Upper lobe of left lung (tissue), 6 donors: Measurements from ENCODE around the gene PTPN12. TPM values are rescaled to one million over a fixed set of nuclear protein-coding genes. Genes with fewer than 3 reads are reported as not detected.
A peak's percentile ranks its signal among the peaks of the same experiment; 100 is the strongest.
"Not testable (repeated sequence)": the region's sequence is repeated elsewhere in the genome, so short reads cannot be mapped to it uniquely, and the experiment has no call there.

Experiments
- ATAC-seq, 2 donors: fragments of 200-7000 bp; cut with Tn5 transposase; one replicate each; pipeline ENCODE4 v1.9.1; 2022; ENCODE audit warnings: mild to moderate bottlenecking in 2 of 2, moderate library complexity in 2 of 2; ENCODE audit not compliant: low FRiP score in 2 of 2
- DNase-seq, 2 donors: peaks; one replicate each; pipeline ENCODE4 v3.0.0-alpha.2; 2019 to 2020
- H3K27ac ChIP-seq, 4 donors: fragments of 200-600 bp; sonication (generic); one replicate each; pipeline ENCODE4 v1.5.1; 2016 to 2019
- H3K27me3 ChIP-seq, 4 donors: fragments of 200-600 bp; sonication (generic); one replicate each; pipeline ENCODE4 v1.5.1; 2017 to 2019
- H3K36me3 ChIP-seq, 4 donors: fragments of 200-600 bp; sonication (generic); one replicate each; pipeline ENCODE4 v1.5.1; 2016 to 2019
- H3K4me1 ChIP-seq, 4 donors: fragments of 200-600 bp; sonication (generic); one replicate each; pipeline ENCODE4 v1.5.1; 2018 to 2019
- H3K4me3 ChIP-seq, 4 donors: fragments of 200-600 bp; sonication (generic); one replicate each; pipeline ENCODE4 v1.5.1; 2017 to 2019; ENCODE audit warnings: mild to moderate bottlenecking in 2 of 4, moderate library complexity in 1 of 4
- H3K9me3 ChIP-seq, 4 donors: fragments of 200-600 bp; sonication (generic); one replicate each; pipeline ENCODE4 v1.5.1; 2018 to 2019
- EP300 ChIP-seq, 4 donors: sonication (generic); formaldehyde crosslinking; IDR thresholded peaks; one replicate each; pipeline ENCODE4 v1.5.1; 2017; ENCODE audit warnings: antibody characterized with exemption in 4 of 4, control low read depth in 2 of 4
- POLR2A ChIP-seq, 4 donors: fragments of 450-650 bp; IDR thresholded peaks; one replicate each; pipeline ENCODE4 v1.5.1; 2016 to 2017; ENCODE audit warnings: antibody characterized with exemption in 4 of 4, mild to moderate bottlenecking in 2 of 4
- POLR2AphosphoS5 ChIP-seq, 2 donors: sonication (generic); formaldehyde crosslinking; IDR thresholded peaks; one replicate each; pipeline ENCODE4 v1.5.1; 2017; ENCODE audit warnings: antibody characterized with exemption in 2 of 2
- WGBS, 2 donors: methylation state at CpG; one replicate each; pipeline ENCODE4 v1.1.5; 2017 to 2018; 5-methylcytosine and 5-hydroxymethylcytosine counted together
- total RNA-seq, 6 donors: library from RNA; depleted of rRNA in 4 of 6; stranded (reverse); fragments of >200 nt in 4 of 6; gene quantifications; one replicate each; pipeline versions ENCODE4 v1.1.0 to v1.2.1, GENCODE V29; 2016 to 2021
- TF ChIP-seq, protein P1 (sequence below), 6 experiments: fragments of 450-650 bp in 4 of 6; fragments of 200-600 bp in 2 of 6; sonication (generic) in 2 of 6; IDR thresholded peaks; one replicate each; pipeline ENCODE4 v1.5.1; 2016 to 2019; ENCODE audit warnings: antibody characterized with exemption in 6 of 6
- donor health status: DM: no; HTN: no; CAD: no; lungs with moderate emphysema.
- donor health status: DM: no; HTN: yes; CAD: no; lungs with severe emphysema.

Gene PTPN12
- total RNA-seq, 6 donors from 2014 or later: 104 to 211 (median 136) TPM

DNA sequence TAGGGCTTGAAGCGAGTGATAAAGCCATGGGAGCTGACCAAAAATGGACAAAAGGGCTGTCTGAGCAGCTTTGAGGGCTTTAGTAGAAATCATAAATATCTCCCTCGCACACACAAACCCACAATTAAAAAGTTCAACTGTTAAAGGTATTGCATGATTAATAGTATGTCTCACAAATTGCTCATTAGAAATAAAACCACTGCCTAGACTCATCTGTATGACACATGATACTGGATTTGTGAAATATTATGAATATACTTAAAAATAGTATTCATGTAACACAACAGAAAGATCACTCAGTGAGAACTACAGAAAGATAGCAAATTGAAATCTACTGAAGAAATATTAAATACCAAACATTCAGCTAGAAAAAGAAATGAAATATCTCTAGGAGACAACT, 11.9 kb upstream of the PTPN12 start:
- Histone ChIP-seq H3K27me3 (no peaks in the 10 kb centered on the region), H3K4me1 (peaks cover 0 to 3% (median 0%) of the 10 kb centered on the region in 4 donors), H3K27ac (no peak overlapping the region), H3K4me3 (no peak overlapping the region), H3K9me3 (no peaks in the 10 kb centered on the region), H3K36me3 (no peaks in the 10 kb centered on the region)
- TF ChIP-seq POLR2A (IDR thresholded peaks at IDR 0.05) (no peak), EP300 (IDR thresholded peaks at IDR 0.05) (no peak), POLR2AphosphoS5 (IDR thresholded peaks at IDR 0.05) (no peak)
- TF ChIP-seq, protein P1, sequence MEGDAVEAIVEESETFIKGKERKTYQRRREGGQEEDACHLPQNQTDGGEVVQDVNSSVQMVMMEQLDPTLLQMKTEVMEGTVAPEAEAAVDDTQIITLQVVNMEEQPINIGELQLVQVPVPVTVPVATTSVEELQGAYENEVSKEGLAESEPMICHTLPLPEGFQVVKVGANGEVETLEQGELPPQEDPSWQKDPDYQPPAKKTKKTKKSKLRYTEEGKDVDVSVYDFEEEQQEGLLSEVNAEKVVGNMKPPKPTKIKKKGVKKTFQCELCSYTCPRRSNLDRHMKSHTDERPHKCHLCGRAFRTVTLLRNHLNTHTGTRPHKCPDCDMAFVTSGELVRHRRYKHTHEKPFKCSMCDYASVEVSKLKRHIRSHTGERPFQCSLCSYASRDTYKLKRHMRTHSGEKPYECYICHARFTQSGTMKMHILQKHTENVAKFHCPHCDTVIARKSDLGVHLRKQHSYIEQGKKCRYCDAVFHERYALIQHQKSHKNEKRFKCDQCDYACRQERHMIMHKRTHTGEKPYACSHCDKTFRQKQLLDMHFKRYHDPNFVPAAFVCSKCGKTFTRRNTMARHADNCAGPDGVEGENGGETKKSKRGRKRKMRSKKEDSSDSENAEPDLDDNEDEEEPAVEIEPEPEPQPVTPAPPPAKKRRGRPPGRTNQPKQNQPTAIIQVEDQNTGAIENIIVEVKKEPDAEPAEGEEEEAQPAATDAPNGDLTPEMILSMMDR (IDR thresholded peaks at IDR 0.05): no peak
- ATAC-seq (no peak), DNase-seq (no peak)
- 79 to 95% methylated on average over 2 of the region's 2 CpGs for WGBS, 2 donors

DNA sequence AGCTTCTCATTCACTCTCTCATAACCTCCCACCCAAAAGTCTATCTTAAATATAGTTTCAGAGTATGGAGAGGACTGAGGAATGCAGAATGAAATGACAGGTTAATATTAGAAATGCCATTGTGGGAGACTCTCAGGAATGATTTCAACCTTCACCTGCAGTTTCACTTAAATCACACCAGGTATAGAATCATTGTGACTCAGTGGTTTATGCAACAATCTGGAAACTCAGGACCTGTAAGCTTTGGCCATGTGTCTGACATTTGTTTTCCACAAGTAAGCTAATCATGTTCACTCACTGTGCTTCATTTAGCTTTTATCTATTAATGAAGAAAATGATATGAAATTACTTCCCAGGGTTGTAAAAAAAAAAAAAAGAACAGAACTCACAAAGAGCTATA, 8.7 kb upstream of the PTPN12 start:
- no peak for TF ChIP-seq POLR2AphosphoS5 (IDR thresholded peaks at IDR 0.05)
- no peak for TF ChIP-seq POLR2A (IDR thresholded peaks at IDR 0.05)
- no peak overlapping the region for H3K4me3 ChIP-seq
- DNase-seq (no peak), ATAC-seq (no peak)
- no peaks in the 10 kb centered on the region for H3K36me3 ChIP-seq
- no peaks in the 10 kb centered on the region for H3K9me3 ChIP-seq
- H3K27ac ChIP-seq: no peak overlapping the region
- H3K27me3 ChIP-seq: no peaks in the 10 kb centered on the region
- peaks cover 0 to 3% (median 0%) of the 10 kb centered on the region in 4 donors for H3K4me1 ChIP-seq

DNA sequence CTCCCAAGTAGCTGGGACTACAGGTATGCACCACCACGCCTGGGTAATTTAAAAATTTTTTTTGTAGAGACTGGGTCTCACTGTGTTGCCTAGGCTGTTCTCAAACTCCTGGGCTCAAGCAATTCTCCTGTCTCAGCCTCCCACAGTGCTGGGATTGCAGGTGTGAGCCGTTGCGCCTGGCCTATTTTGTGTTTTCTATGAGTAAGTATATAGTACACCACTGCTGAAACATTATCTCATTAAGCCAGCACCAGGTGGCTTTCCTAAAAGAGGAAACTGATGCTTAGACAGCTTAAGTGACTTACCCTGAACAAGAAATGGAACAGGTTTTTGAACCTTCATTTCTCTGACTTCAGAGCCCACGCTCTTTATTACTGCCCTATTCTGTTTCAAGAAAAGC, 7.8 kb upstream of the PTPN12 start:
- WGBS, 2 donors: 83 to 95% methylated on average over 4 of the region's 4 CpGs
- H3K27ac ChIP-seq: no peak overlapping the region
- no peaks in the 10 kb centered on the region for H3K36me3 ChIP-seq
- H3K27me3 ChIP-seq: no peaks in the 10 kb centered on the region
- no peak for TF ChIP-seq POLR2A (IDR thresholded peaks at IDR 0.05)
- TF ChIP-seq POLR2AphosphoS5 (IDR thresholded peaks at IDR 0.05): no peak
- TF ChIP-seq EP300 (IDR thresholded peaks at IDR 0.05): no peak
- TF ChIP-seq, protein P1 (IDR thresholded peaks at IDR 0.05): no peak
- DNase-seq: no peak
- no peak for ATAC-seq
- no peak overlapping the region for H3K4me3 ChIP-seq
- H3K9me3 ChIP-seq: no peaks in the 10 kb centered on the region
- no peaks in the 10 kb centered on the region for H3K4me1 ChIP-seq

DNA sequence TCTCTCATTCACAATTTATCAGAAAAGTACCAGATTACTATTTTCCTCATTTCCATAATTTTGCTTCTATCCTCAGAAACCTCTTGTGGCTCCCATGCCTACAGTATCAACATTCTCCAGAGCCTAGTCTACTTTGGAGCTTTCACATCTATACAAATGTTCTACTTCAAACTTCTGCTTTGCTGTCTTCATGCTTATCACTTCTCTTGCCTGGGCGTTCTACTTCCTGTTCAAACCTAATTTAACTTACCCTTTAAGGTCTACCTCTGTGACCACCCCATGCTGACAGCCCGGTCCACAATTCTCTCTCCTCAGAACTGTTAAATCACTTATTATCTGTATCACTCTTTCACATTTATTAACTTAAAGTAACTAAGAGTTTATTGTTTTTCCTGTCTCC, 6.1 kb upstream of the PTPN12 start:
- ATAC-seq: no peak
- H3K27me3 ChIP-seq: no peaks in the 10 kb centered on the region
- H3K36me3 ChIP-seq: no peaks in the 10 kb centered on the region
- 43 to 45% methylated on average over 2 of the region's 2 CpGs for WGBS, 2 donors
- peaks cover 0 to 2% (median under 1%) of the 10 kb centered on the region in 4 donors for H3K4me1 ChIP-seq
- H3K9me3 ChIP-seq: no peaks in the 10 kb centered on the region
- H3K27ac ChIP-seq: no peak overlapping the region
- TF ChIP-seq POLR2AphosphoS5 (IDR thresholded peaks at IDR 0.05) (no peak), POLR2A (IDR thresholded peaks at IDR 0.05) (no peak)
- no peak for DNase-seq
- no peak overlapping the region for H3K4me3 ChIP-seq

DNA sequence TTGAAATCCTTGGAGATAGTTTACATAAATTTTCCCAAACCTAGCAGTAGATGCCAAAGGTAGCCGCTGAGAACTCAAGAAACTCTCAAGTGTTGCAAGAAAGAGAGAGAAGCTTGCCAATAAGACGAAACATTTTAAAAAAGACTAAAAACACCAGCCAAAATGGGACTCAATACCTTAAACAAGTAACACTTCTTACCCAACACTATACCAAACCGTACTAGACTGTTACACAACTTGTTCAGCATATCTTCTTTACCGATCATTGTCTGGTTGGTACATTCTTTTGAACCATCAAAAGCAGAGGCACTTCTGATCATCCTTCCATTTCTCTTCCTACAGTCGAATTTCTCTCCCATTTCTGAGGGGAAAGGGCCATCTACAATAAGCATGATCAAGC, 4.8 kb upstream of the PTPN12 start:
- no peaks in the 10 kb centered on the region for H3K36me3 ChIP-seq
- WGBS, 2 donors: 61 to 66% methylated on average over 5 of the region's 5 CpGs
- H3K27me3 ChIP-seq: no peaks in the 10 kb centered on the region
- no peak for DNase-seq
- peaks cover 0 to 5% (median 2%) of the 10 kb centered on the region in 4 donors for H3K4me1 ChIP-seq
- no peak for ATAC-seq
- H3K9me3 ChIP-seq: no peaks in the 10 kb centered on the region
- H3K27ac ChIP-seq: no peak overlapping the region
- no peak for TF ChIP-seq EP300 (IDR thresholded peaks at IDR 0.05)
- TF ChIP-seq POLR2A (IDR thresholded peaks at IDR 0.05): no peak
- TF ChIP-seq, protein P1 (IDR thresholded peaks at IDR 0.05): no peak
- no peak for TF ChIP-seq POLR2AphosphoS5 (IDR thresholded peaks at IDR 0.05)
- no peak overlapping the region for H3K4me3 ChIP-seq

DNA sequence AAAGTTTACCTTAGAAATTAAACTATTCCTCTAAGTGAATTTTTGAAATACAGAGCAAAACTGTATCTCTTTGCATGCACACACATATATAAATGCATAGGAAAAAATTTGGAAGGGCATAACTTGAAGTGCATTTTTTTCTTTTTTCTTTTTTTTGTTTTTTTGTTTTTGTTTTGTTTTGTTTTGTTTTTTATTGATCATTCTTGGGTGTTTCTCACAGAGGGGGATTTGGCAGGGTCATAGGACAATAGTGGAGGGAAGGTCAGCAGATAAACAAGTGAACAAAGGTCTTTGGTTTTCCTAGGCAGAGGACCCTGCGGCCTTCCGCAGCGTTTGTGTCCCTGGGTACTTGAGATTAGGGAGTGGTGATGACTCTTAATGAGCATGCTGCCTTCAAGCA, 4.4 kb upstream of the PTPN12 start:
- not testable (repeated sequence) for H3K4me3 ChIP-seq, H3K9me3 ChIP-seq, H3K27ac ChIP-seq, H3K4me1 ChIP-seq, H3K27me3 ChIP-seq, DNase-seq, H3K36me3 ChIP-seq, ATAC-seq
- WGBS, 2 donors: 47 to 62% methylated on average over 3 of the region's 3 CpGs

DNA sequence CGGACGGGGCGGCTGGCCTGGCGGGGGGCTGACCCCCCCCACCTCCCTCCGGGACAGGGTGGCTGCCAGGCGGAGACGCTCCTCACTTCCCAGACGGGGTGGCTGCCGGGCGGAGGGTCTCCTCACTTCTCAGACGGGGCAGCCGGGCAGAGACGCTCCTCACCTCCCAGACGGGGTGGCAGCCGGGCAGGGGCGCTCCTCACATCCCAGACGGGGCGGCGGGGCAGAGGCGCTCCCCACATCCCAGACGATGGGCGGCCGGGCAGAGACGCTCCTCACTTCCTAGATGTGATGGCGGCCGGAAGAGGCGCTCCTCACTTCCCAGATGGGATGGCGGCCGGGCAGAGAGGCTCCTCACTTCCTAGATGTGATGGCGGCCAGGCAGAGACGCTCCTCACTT, 3.0 kb upstream of the PTPN12 start:
- not testable (repeated sequence) for H3K27ac ChIP-seq, H3K36me3 ChIP-seq, H3K27me3 ChIP-seq, ATAC-seq, H3K9me3 ChIP-seq, H3K4me1 ChIP-seq, H3K4me3 ChIP-seq
- peak in 1 of 2 donors; percentile 61 for DNase-seq
- WGBS, 2 donors: 95% methylated on average over 7 of the region's 31 CpGs; no CpG with 5 or more reads in 1 of the 2 donors
